Gastroesophageal sphincter (tissue), 4 donors: ENCODE measurements around the gene LACRT. TPM values are rescaled to one million over a fixed set of nuclear protein-coding genes. Genes with fewer than 3 reads are reported as not detected.

Source experiments
- total RNA-seq, 4 donors: library from RNA; depleted of rRNA; stranded (reverse); fragments of >200 nt; gene quantifications; one replicate each; pipeline ENCODE4 v1.1.0, GENCODE V29; 2016

Gene LACRT
- total RNA-seq, 4 donors from 2014 or later, result not detected

Other genes starting within 250 kb of the LACRT start
- gene ITGA5, start 215.6 kb downstream of the LACRT start, total RNA-seq, result 100 to 1,000 TPM; 141 to 908 (median 220) TPM
- 1 to 10 TPM in 1 of 4 donors, not detected in 3; 1.0 TPM for gene GTSF1, start 161.3 kb downstream of the LACRT start, total RNA-seq
- 10 to 100 TPM in 3 of 4 donors, 1 to 10 TPM in 1; 5.9 to 19.9 (median 13.8) TPM for gene NCKAP1L, start 137.1 kb downstream of the LACRT start, total RNA-seq
- 10 to 100 TPM in 2 of 4 donors, 1 to 10 TPM in 2; 6.3 to 25.4 (median 11.7) TPM for gene PDE1B, start 85.3 kb downstream of the LACRT start, total RNA-seq
- gene PPP1R1A, start 46.2 kb downstream of the LACRT start, total RNA-seq, result 10 to 100 TPM in 2 of 4 donors, 1 to 10 TPM in 2; 2.5 to 27.9 (median 18.0) TPM
- gene DCD, start 13.5 kb upstream of the LACRT start, total RNA-seq, result not detected
- not detected for gene MUCL1, start 219.6 kb upstream of the LACRT start, total RNA-seq